Right lung (tissue), 5 donors: Measurements from ENCODE around the gene CPA3. TPM values are rescaled to one million over a fixed set of nuclear protein-coding genes. Genes with fewer than 3 reads are reported as not detected.

ENCODE experiments used
- DNase-seq, 2 donors: peaks; one replicate each; pipeline ENCODE4 v3.0.0-alpha.2; 2013
- polyA plus RNA-seq, 5 donors: library from polyadenylated mRNA; unstranded; fragments of 120-200 nt; gene quantifications; one replicate each; pipeline versions ENCODE4 v1.2.1 to v1.2.3, GENCODE V29; 2013; ENCODE audit warnings: inconsistent platforms in 1 of 5, low replicate concordance in 1 of 5; ENCODE audit not compliant: insufficient read length in 5 of 5, insufficient read depth in 1 of 5

CPA3 gene
- polyA plus RNA-seq, 5 donors = 0.32 to 0.52 (median 0.36) TPM

DNA sequence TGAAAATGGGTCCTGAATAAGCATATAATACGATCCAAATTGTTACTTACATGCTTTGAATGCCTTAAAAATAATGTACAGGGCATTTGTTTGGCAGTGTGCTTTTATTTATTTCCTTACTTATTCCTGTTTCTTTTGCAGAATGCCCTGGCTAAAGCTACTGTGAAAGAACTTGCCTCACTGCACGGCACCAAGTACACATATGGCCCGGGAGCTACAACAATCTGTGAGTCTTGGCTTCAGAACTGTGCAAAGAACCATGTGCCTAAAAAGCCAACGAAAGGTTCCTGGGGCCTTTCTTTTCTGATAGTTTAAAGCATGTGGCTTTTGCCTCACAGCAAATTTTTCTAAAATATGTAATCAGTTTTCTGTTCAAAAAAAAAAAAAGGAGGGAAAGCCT lies 7.8 kb upstream of the CPA3 start:
- no peak for DNase-seq

DNA sequence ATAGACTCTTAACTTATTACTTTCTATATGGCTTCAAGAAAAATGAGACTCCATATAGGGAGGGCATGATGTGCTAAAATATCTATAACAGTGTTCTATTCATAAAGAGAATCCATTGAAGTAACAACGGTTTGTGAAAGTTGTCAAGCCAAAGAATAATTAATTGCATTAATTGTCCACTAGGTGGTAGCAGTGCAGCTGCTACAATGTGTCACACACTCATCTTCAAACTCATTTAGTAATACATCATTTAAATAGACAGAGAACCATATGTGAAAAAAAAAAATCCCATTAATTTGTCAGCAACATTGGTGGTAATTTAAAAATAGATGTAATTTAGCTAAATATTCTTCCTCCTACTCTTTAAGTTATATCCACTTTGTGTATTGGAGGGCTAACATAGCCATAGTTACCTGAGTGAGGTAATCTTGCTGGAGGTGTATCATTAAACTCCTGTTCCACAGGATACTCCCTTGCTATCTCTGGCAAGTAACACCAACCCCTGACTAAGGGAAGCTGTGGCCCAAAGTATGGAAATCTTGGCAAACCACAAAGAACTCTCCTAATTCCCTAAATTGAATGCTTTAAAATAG lies 3.7 kb upstream of the CPA3 start:
- no peak for DNase-seq

GRCh38 chr3:148863297-148863696 lies 1.8 kb upstream of the CPA3 start:
- DNase-seq = no peak

GRCh38 chr3:148863814-148864213 lies 1.3 kb upstream of the CPA3 start:
- no peak for DNase-seq

GRCh38 chr3:148866261-148866660 lies 1.2 kb downstream of the CPA3 start:
- no peak for DNase-seq

DNA sequence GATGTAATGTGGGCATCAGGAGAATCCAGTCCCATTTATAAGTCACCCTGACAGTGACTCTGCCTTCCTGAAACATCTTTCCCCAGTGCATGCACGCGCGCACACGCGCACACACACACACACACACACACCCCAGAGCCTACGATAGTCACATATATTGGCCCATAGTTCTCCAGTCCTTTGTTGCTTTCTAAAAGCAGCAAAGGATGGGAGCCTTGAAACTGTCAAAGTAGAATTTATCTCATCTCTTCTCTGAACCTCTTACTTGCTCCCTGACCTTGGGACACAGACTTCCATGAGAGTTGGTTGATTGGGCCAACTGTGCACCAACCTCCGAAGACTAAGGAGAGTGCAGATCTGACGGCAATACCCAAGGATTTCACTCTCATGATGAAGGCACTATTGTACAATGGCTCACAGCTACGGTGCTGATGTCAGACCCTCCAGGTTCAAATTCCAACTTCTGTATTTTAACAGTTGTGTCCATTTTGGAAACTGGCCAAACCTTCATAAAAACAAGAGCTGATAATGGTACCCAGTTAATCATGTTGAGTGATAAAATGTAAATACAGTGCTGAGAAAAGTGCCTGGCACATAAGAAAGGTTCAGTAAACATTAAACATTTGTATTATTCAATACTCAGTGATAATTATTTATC lies 8.3 kb downstream of the CPA3 start:
- no peak for DNase-seq

DNA sequence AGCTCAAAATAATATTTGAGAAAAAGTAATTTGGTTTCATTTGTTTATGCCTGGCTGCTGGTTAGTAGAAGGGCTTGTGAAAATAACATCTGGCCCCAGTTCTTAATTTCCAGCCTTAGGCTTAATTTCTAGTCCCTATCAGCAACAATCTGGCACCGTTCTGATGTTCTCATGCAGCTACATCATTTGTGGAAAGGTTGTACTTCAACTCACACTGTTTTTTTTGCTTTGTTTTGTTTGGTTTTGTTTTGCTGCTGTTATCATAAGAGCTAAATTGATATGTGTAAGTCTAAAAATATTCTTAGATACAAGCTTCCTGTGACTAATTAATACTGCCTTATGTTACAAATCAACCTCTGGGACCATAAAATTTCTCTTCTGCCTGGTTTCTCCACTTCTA lies 8.9 kb downstream of the CPA3 start:
- no peak for DNase-seq

DNA sequence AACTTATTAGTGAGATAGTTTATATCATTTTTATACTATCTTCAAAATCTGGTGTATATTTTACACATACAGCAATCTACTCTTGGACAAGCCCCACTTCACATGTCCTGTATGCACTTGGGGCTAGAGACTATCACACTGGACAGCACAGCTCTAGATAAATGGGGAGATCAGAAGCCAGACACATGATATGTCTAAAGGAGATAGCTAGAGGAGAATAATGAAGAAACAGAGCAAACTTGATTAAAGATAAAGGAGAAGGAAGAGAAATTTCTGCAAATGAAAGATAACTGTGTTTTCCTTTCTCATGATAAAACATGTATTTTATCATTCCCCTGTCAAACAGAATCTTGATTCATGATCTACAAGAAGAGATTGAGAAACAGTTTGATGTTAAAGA lies 13.0 kb downstream of the CPA3 start:
- DNase-seq = no peak

- DNase-seq = no peak
Observed at GRCh38 chr3:148879256-148879655, 14.2 kb downstream of the CPA3 start.

GRCh38 chr3:148880681-148881080 lies 15.6 kb downstream of the CPA3 start:
- no peak for DNase-seq

DNA sequence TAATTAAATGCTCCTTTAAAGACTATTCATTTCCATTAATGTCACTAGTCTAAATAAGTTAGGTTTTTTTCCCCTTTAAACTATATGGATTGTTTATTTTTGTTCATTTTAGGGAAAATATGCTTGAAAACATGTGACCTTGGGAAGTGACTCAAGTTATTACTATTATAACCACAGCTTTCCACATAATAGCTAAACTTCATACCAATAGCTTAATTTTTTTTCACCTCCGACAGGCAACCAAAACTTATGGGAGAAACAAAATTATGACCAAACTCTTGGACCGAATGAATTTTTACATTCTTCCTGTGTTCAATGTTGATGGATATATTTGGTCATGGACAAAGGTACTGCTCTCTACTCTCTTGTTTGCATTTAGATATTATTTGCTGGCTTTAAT lies 16.2 kb downstream of the CPA3 start:
- no peak for DNase-seq

DNA sequence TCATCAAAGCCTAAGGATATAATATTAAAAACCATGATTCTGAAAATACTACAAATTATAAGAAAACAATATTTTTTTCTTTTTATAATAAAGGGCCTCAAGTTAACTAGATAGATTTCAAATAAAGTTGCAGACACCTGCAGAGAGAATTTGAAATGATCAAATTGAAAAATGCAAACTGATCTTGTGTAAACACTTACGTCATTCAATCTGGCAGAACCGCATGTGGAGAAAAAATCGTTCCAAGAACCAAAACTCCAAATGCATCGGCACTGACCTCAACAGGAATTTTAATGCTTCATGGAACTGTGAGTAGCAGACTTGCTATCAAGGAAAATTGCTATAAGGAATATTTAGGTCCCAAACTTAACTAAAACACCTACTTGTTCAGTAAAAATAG lies 17.2 kb downstream of the CPA3 start:
- DNase-seq = no peak

DNA sequence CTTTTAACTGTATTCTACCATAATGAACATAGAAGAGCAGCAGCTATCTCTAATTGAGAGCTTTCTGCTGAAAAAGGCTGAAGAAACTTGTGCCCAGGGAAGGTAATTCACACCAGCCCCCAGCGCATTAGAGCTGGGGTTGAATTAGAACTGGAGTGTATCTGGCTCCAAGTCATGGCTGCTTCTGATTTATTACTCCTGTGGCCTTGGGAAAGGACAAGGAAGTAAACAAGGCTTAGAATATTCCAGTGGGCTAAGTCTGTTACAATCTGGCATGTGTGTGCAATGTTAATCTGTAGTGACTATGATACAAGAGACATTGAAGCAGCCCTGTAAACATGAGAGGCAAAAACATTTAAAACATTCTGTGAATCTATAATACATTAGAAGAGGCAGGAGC lies 18.1 kb downstream of the CPA3 start:
- DNase-seq = no peak

DNA sequence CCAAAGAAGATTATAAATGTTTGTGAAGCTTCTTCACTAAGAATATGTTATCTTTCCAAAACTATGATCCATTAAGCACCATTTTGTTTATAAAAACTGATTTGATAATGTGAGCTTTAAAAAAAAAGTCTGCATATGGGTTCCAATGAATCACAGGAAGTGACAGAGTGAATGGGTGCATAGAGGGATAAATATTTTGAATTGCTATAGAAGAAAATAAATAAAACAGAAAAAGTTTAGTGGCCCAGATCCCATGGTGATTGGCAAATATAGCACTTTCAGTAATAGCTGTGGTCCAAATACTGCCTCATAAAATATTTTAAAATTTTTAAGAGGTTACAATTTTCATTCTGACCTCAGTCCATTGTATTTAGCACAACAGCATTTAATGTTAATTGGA lies 19.2 kb downstream of the CPA3 start:
- no peak for DNase-seq

DNA sequence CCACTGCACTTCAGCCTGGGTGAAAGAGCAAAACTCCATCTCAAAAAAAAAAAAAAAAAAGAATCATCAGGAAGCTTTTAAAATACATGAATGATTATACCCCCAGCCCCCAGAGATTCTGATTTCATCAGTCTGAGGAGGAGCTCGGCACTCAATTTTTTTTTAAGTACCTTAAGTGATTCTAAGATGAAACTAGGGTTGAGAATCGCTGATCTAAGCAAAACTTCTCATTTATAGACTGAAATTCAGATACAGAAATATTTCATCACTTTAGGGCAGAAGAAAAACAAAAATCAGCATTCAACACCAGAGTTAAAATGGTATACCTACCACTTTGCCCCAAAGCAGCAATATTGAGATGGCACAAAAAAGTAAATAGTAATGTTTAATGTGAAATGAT lies 24.7 kb downstream of the CPA3 start:
- DNase-seq = no peak

- no peak for DNase-seq
Observed at GRCh38 chr3:148896062-148896461, 31.0 kb downstream of the CPA3 start.

GRCh38 chr3:148901987-148902791 lies 37.1 kb downstream of the CPA3 start:
- DNase-seq = no peak

DNA sequence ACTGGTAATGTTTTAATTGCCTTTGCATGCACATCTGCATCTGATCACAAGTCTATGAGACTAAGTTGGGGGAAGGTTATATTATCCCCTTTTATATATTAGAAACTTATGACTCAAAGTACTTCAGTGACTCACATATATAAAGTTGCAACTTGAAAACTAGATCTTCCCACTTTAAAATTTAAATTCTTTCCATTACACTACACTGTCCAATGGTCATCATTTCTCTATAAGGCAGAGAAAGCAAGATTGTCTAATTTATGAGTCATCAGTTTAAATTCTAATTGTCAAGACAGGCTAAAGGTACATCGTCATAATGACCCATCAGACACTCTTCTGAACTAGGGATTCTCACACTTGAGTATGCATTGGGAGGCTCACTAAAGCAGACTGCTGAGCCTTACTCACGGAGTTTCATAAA lies 37.9 kb downstream of the CPA3 start:
- no peak for DNase-seq

GRCh38 chr3:148903941-148904340 lies 38.8 kb downstream of the CPA3 start:
- DNase-seq = no peak

GRCh38 chr3:148906667-148907066 lies 41.6 kb downstream of the CPA3 start:
- no peak for DNase-seq

GRCh38 chr3:148911173-148911572 lies 46.1 kb downstream of the CPA3 start:
- DNase-seq = no peak

DNA sequence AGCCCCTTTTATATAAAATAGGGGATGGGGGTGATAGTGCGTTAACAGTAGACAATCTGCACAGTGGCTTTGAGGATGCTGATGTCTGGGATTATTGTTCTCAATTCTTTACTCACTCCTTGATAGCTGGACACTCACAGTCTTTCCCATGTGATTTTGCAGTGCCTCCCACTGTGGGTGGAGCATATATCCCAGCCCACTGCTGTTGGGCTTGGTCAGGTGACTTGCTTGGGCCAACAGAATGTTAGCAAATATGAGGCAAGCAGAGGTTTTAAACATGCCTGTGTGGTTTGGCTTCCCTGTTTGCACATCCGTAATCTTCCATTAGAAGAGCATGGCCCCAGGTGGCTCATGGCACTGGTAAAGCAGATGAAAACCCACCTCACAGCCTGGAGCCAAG lies 46.5 kb downstream of the CPA3 start:
- DNase-seq = no peak
